ENCODE data around the gene CCDC30. TPM values are rescaled to one million over a fixed set of nuclear protein-coding genes. Genes with fewer than 3 reads are reported as not detected.

Gene CCDC30
- total and polyA plus RNA-seq, 5 donors from 2014 or later: 0.40 to 6.1 (median 1.3) TPM

- peaks cover 27% of the 10 kb centered on the region for H3K36me3 Mint-ChIP-seq
- H3K4me3 ChIP-seq (ENCODE audit: low read depth, low read length): peak overlapping the region; percentile 95
- ATAC-seq (ENCODE audit: low read depth in 2 of 2) (peak; percentile 28 to 30), DNase-seq (peak; percentile 65 to 87 (median 72))
- H3K9me3 ChIP-seq (ENCODE audit: control insufficient read depth in 2 of 2, low read length in 2 of 2): no peaks in the 10 kb centered on the region
- H3K4me1 Mint-ChIP-seq: peaks cover 36 to 73% (median 57%) of the 10 kb centered on the region in 4 donors
- no peaks in the 10 kb centered on the region for H3K27me3 ChIP-seq (ENCODE audit: control insufficient read depth, insufficient read depth, low read length)
- peaks cover 5% of the 10 kb centered on the region for H3K36me3 ChIP-seq (ENCODE audit: control insufficient read depth, insufficient read depth, low read length)
- H3K27ac ChIP-seq (ENCODE audit: insufficient read depth, low read length, poor library complexity, severe bottlenecking): peak overlapping the region; percentile 88
- H3K4me1 ChIP-seq (ENCODE audit: control insufficient read depth, insufficient read depth, low read length, poor library complexity, severe bottlenecking): peaks cover 59% of the 10 kb centered on the region
- H3K27me3 Mint-ChIP-seq: no peaks in the 10 kb centered on the region
- H3K9me3 Mint-ChIP-seq: no peaks in the 10 kb centered on the region
- H3K4me3 Mint-ChIP-seq: peak overlapping the region; percentile 93 to 99 (median 94)
- peak overlapping the region; percentile 97 to 98 (median 98) for H3K27ac Mint-ChIP-seq
Measured at GRCh38 chr1:42682739-42683531, 219.8 kb downstream of the CCDC30 start.

GRCh38 chr1:42684139-42684538 lies 221.1 kb downstream of the CCDC30 start:
- peak overlapping the region; percentile 95 for H3K4me3 ChIP-seq (ENCODE audit: low read depth, low read length)
- peaks cover 5% of the 10 kb centered on the region for H3K36me3 ChIP-seq (ENCODE audit: control insufficient read depth, insufficient read depth, low read length)
- Mint-ChIP-seq H3K4me1 (peaks cover 43 to 84% (median 67%) of the 10 kb centered on the region in 4 donors), H3K36me3 (peaks cover 25% of the 10 kb centered on the region), H3K27ac (peak overlapping the region; percentile 2 to 98 (median 98)), H3K4me3 (peak overlapping the region; percentile 93 to 99 (median 94)), H3K27me3 (no peaks in the 10 kb centered on the region), H3K9me3 (no peaks in the 10 kb centered on the region)
- DNase-seq (peak in 1 of 3 donors; percentile 32), ATAC-seq (ENCODE audit: low read depth in 2 of 2) (no peak)
- H3K27me3 ChIP-seq (ENCODE audit: control insufficient read depth, insufficient read depth, low read length): no peaks in the 10 kb centered on the region
- H3K27ac ChIP-seq (ENCODE audit: insufficient read depth, low read length, poor library complexity, severe bottlenecking): peak overlapping the region; percentile 79
- no peaks in the 10 kb centered on the region for H3K9me3 ChIP-seq (ENCODE audit: control insufficient read depth in 2 of 2, low read length in 2 of 2)
- peaks cover 71% of the 10 kb centered on the region for H3K4me1 ChIP-seq (ENCODE audit: control insufficient read depth, insufficient read depth, low read length, poor library complexity, severe bottlenecking)

- Histone ChIP-seq H3K36me3 (ENCODE audit: control insufficient read depth, insufficient read depth, low read length) (peaks cover 5% of the 10 kb centered on the region), H3K27me3 (ENCODE audit: control insufficient read depth, insufficient read depth, low read length) (no peaks in the 10 kb centered on the region), H3K4me1 (ENCODE audit: control insufficient read depth, insufficient read depth, low read length, poor library complexity, severe bottlenecking) (peaks cover 84% of the 10 kb centered on the region), H3K4me3 (ENCODE audit: low read depth, low read length) (peak overlapping the region; percentile 95), H3K9me3 (ENCODE audit: control insufficient read depth in 2 of 2, low read length in 2 of 2) (no peaks in the 10 kb centered on the region), H3K27ac (ENCODE audit: insufficient read depth, low read length, poor library complexity, severe bottlenecking) (no peak overlapping the region)
- H3K27ac Mint-ChIP-seq: peak overlapping the region in 1 of 3 donors; percentile 22
- no peak for ATAC-seq (ENCODE audit: low read depth in 2 of 2)
- DNase-seq: no peak
- peaks cover 66 to 89% (median 79%) of the 10 kb centered on the region in 4 donors for H3K4me1 Mint-ChIP-seq
- no peaks in the 10 kb centered on the region for H3K27me3 Mint-ChIP-seq
- H3K36me3 Mint-ChIP-seq: peaks cover 25% of the 10 kb centered on the region
- H3K9me3 Mint-ChIP-seq: no peaks in the 10 kb centered on the region
- peak overlapping the region; percentile 23 to 78 (median 64) for H3K4me3 Mint-ChIP-seq
Measured at GRCh38 chr1:42686418-42686817, 223.3 kb downstream of the CCDC30 start.

- Mint-ChIP-seq H3K27me3 (no peaks in the 10 kb centered on the region), H3K27ac (peak overlapping the region in 2 of 3 donors; percentile 21 to 81), H3K4me3 (peak overlapping the region in 3 of 4 donors; percentile 38 to 56 (median 43)), H3K36me3 (peaks cover 9% of the 10 kb centered on the region), H3K4me1 (peaks cover 60 to 96% (median 84%) of the 10 kb centered on the region in 4 donors), H3K9me3 (no peaks in the 10 kb centered on the region)
- peaks cover 18% of the 10 kb centered on the region for H3K36me3 ChIP-seq (ENCODE audit: control insufficient read depth, insufficient read depth, low read length)
- peaks cover 79% of the 10 kb centered on the region for H3K4me1 ChIP-seq (ENCODE audit: control insufficient read depth, insufficient read depth, low read length, poor library complexity, severe bottlenecking)
- no peak overlapping the region for H3K27ac ChIP-seq (ENCODE audit: insufficient read depth, low read length, poor library complexity, severe bottlenecking)
- ATAC-seq (ENCODE audit: low read depth in 2 of 2): no peak
- H3K27me3 ChIP-seq (ENCODE audit: control insufficient read depth, insufficient read depth, low read length): no peaks in the 10 kb centered on the region
- DNase-seq: no peak
- H3K9me3 ChIP-seq (ENCODE audit: control insufficient read depth in 2 of 2, low read length in 2 of 2): no peaks in the 10 kb centered on the region
- H3K4me3 ChIP-seq (ENCODE audit: low read depth, low read length): peak overlapping the region; percentile 41
Measured at GRCh38 chr1:42689912-42690311, 226.8 kb downstream of the CCDC30 start.

GRCh38 chr1:42690477-42691156 lies 227.5 kb downstream of the CCDC30 start:
- Mint-ChIP-seq H3K4me3 (peak overlapping the region in 3 of 4 donors; percentile 33 to 56 (median 51)), H3K36me3 (peaks cover 16% of the 10 kb centered on the region), H3K27ac (no peak overlapping the region), H3K4me1 (peaks cover 55 to 94% (median 81%) of the 10 kb centered on the region in 4 donors), H3K27me3 (no peaks in the 10 kb centered on the region), H3K9me3 (no peaks in the 10 kb centered on the region)
- no peaks in the 10 kb centered on the region for H3K9me3 ChIP-seq (ENCODE audit: control insufficient read depth in 2 of 2, low read length in 2 of 2)
- no peak overlapping the region for H3K27ac ChIP-seq (ENCODE audit: insufficient read depth, low read length, poor library complexity, severe bottlenecking)
- DNase-seq (no peak), ATAC-seq (ENCODE audit: low read depth in 2 of 2) (no peak)
- H3K27me3 ChIP-seq (ENCODE audit: control insufficient read depth, insufficient read depth, low read length): no peaks in the 10 kb centered on the region
- H3K36me3 ChIP-seq (ENCODE audit: control insufficient read depth, insufficient read depth, low read length): peaks cover 25% of the 10 kb centered on the region
- H3K4me3 ChIP-seq (ENCODE audit: low read depth, low read length): peak overlapping the region; percentile 41
- peaks cover 72% of the 10 kb centered on the region for H3K4me1 ChIP-seq (ENCODE audit: control insufficient read depth, insufficient read depth, low read length, poor library complexity, severe bottlenecking)

GRCh38 chr1:42691157-42691498 lies 228.0 kb downstream of the CCDC30 start:
- peaks cover 29% of the 10 kb centered on the region for H3K36me3 ChIP-seq (ENCODE audit: control insufficient read depth, insufficient read depth, low read length)
- H3K27ac ChIP-seq (ENCODE audit: insufficient read depth, low read length, poor library complexity, severe bottlenecking): no peak overlapping the region
- no peaks in the 10 kb centered on the region for H3K27me3 Mint-ChIP-seq
- peaks cover 67% of the 10 kb centered on the region for H3K4me1 ChIP-seq (ENCODE audit: control insufficient read depth, insufficient read depth, low read length, poor library complexity, severe bottlenecking)
- peak overlapping the region in 3 of 4 donors; percentile 26 to 56 (median 51) for H3K4me3 Mint-ChIP-seq
- no peaks in the 10 kb centered on the region for H3K9me3 ChIP-seq (ENCODE audit: control insufficient read depth in 2 of 2, low read length in 2 of 2)
- no peak overlapping the region for H3K27ac Mint-ChIP-seq
- DNase-seq (no peak), ATAC-seq (ENCODE audit: low read depth in 2 of 2) (no peak)
- no peaks in the 10 kb centered on the region for H3K27me3 ChIP-seq (ENCODE audit: control insufficient read depth, insufficient read depth, low read length)
- H3K9me3 Mint-ChIP-seq: no peaks in the 10 kb centered on the region
- peaks cover 57 to 90% (median 80%) of the 10 kb centered on the region in 4 donors for H3K4me1 Mint-ChIP-seq
- H3K36me3 Mint-ChIP-seq: peaks cover 20% of the 10 kb centered on the region
- peak overlapping the region; percentile 41 for H3K4me3 ChIP-seq (ENCODE audit: low read depth, low read length)

- no peak overlapping the region for H3K27ac ChIP-seq (ENCODE audit: insufficient read depth, low read length, poor library complexity, severe bottlenecking)
- peak overlapping the region in 2 of 3 donors; percentile 0 to 1 for H3K27ac Mint-ChIP-seq
Measured at GRCh38 chr1:42692461-42692860, 229.4 kb downstream of the CCDC30 start.

More at GRCh38 chr1:42692461-42692860, 229.4 kb downstream of the CCDC30 start:
- H3K9me3 ChIP-seq (ENCODE audit: control insufficient read depth in 2 of 2, low read length in 2 of 2): no peaks in the 10 kb centered on the region
- no peak for ATAC-seq (ENCODE audit: low read depth in 2 of 2)
- H3K4me3 Mint-ChIP-seq: peak overlapping the region; percentile 7 to 53 (median 11)
- peak overlapping the region; percentile 2 for H3K4me3 ChIP-seq (ENCODE audit: low read depth, low read length)
- peaks cover 29% of the 10 kb centered on the region for H3K36me3 Mint-ChIP-seq
- no peak for DNase-seq
- no peaks in the 10 kb centered on the region for H3K9me3 Mint-ChIP-seq
- peaks cover 40% of the 10 kb centered on the region for H3K36me3 ChIP-seq (ENCODE audit: control insufficient read depth, insufficient read depth, low read length)
- no peaks in the 10 kb centered on the region for H3K27me3 ChIP-seq (ENCODE audit: control insufficient read depth, insufficient read depth, low read length)
- no peaks in the 10 kb centered on the region for H3K27me3 Mint-ChIP-seq
- H3K4me1 ChIP-seq (ENCODE audit: control insufficient read depth, insufficient read depth, low read length, poor library complexity, severe bottlenecking): peaks cover 54% of the 10 kb centered on the region
- H3K4me1 Mint-ChIP-seq: peaks cover 57 to 76% (median 67%) of the 10 kb centered on the region in 4 donors
